ENCODE measurements around the gene APPBP2.

- TF ChIP-seq POLR2A (IDR thresholded peaks at IDR 0.05; ENCODE audit: low read depth, low read length), result no peak
- no peak for TF ChIP-seq POLR2AphosphoS5 (IDR thresholded peaks at IDR 0.05; ENCODE audit: low read depth, low read length)
- no peak for TF ChIP-seq TAF1 (IDR thresholded peaks at IDR 0.05; ENCODE audit: low read depth, low read length)
- no peak for TF ChIP-seq PAX5 (IDR thresholded peaks at IDR 0.05; ENCODE audit: insufficient read depth, low read length, severe bottlenecking)
These were observed 13.0 kb downstream of the APPBP2 start for GRCh38 chr17:60513014-60513413.

Data from GM12891 (cell line).